NCI-H2081 (cell line): ENCODE measurements around the gene C2CD5.
"Not testable (repeated sequence)": the region's sequence is repeated elsewhere in the genome, so short reads cannot be mapped to it uniquely, and the experiment has no call there.

Source experiments
- DNase-seq, 2 experiments: peaks; one replicate each; lab custom pipeline; 2025; lab: John Stamatoyannopoulos, UW

C2CD5 gene

DNA sequence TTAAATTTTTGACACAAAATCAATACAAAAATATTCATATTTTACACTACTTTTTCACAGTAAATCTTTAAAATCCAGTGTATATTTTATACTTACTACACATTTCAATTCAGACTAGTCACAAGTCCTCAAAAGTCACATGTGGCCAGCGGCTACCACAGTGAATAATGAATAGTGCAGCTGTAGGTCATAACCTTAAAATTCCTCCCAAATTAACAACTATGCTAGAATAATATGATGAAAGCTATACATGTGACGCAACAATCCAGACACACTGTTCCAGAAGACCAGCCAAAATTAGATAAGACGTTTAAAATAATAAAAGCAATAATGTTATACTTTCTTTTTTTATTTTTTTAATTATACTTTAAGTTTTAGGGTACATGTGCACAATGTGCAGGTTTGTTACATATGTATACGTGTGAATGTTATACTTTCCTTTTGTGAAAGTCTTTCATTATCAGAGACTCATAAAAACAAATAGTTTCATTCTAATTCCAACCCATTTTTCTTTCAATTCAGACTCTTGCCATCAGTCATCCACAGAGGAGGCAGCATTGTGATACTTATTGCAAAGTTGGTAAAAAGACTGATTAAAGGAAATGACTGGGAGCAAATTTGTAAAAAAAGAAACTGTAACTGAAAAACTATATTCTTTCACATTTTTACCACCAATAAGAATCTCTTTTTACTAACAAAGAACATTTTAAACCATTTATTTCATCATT, 67.0 kb downstream of the C2CD5 start:
- DNase-seq: no peak

DNA sequence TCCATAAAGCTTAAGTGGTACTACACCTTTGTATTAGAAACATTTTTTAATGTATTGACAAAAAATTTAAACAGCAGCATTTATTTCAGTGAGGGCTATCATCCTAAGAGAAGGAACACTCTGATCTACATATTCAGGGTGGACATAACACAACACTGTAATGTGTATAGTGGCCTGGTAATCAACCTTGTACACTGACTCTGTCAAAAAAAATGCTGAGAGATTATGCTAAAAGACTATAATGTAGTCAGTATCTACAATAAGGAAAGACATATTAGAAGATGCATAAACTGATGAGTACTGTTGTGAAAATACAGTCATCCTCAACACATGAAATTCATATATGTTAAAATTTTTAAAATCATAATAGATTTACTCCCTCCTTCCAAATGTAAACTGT, 68.2 kb downstream of the C2CD5 start:
- no peak for DNase-seq

DNA sequence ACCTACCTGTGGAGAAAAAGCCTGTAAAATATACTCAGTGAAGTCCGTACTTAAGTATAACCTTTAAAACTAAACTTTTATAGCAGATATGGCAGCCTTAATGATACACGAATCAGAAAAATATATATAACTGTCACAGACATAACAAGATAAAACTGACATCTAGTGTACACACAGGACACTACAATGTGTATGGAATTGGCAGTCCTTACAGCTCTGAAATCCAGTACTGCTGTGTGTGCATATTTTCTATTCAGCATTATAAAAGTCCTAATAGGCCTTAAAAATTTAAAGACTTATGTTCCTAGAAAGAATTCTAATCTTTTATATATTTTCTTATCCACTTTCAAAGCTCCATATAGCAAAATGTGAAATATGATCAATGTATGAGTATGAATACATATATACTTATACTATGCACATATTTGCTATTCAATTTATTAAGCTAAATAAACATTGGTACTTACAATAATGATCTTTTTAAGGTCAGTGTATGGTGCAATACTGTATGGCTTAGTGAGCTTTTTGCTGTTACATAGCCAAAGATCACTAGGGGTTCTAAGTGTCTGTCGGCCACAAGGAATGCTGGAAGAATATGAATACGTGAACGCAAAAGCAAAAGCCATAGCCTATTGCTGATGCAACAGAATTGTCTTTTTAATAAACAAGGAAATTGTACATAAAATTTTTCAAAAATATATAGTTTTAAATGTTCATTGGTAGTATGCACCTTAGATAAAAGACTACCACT, 69.2 kb downstream of the C2CD5 start:
- DNase-seq: no peak

DNA sequence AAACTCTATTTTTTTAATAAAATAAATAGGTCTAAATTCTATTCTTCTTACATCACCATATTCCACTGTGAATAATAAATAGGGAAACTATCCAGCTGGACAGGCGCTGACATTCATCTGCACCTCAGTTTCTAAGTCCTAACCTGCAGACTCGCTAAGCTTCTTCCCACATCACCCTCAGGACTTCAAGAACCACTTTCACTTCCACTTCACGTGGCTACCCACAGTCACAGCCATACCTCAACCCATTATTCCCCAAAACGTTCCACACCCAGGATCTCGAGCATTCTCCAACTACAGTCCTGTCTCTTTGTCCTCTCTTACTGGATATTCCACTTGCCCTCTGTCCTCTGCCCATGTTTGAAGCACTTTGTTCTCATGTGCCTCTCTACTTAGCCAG, 71.1 kb downstream of the C2CD5 start:
- no peak for DNase-seq

DNA sequence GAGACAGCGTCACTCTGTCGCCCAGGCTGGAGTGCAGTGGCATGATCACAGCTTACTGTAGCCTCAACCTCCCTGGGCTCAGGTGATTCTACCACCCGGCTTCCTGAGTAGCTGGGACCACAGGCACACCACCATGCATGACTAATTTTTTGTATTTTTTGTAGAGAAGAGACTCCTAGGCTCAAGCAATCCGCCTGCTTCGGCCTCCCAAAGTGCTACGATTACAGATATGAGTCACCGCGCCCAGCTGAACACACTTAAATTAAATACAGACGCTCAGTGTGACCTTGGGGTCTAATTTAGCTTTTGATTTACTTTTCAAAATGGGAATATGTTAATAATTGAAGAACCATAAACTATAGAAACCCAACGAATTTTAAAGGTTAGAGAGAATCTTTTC, 77.2 kb downstream of the C2CD5 start:
- no peak for DNase-seq

DNA sequence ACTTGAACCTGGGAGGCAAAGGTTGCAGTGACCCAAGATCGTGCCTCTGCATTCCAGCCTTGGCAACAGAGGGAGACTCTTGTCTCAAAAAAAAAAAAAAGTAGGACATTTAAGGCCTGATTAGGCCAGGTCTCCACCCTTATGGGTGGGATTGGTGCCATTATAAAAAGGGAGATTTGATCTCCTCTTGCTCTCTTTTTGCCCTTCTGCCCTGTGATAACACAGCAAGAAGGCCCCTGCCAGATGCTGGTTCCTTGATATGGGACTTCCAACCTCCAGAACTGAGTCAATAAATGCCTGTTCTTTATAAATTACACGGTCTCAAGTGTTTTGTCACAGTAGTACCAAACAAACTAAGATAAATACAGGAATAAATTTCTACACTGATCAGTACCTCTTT, 81.0 kb downstream of the C2CD5 start:
- DNase-seq: no peak

DNA sequence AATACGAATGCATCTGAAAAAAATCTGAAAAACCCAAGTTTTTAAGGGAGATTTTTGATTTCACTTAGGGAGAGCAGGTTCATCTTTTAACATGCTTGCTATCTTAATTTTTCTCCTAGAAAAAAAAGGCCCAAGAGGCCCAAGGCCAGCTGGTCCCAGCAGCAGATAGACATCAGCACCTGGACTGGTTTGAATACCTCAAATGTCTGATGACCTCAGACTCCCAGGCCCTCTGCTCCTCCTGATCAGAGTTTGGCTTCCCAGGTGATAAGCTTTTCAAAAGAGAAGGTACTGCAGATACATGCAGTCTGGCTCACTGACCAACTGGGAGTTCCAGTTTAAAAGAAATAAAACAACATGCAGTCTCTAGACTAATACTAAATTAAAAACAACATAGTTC, 82.6 kb downstream of the C2CD5 start:
- DNase-seq: no peak

DNA sequence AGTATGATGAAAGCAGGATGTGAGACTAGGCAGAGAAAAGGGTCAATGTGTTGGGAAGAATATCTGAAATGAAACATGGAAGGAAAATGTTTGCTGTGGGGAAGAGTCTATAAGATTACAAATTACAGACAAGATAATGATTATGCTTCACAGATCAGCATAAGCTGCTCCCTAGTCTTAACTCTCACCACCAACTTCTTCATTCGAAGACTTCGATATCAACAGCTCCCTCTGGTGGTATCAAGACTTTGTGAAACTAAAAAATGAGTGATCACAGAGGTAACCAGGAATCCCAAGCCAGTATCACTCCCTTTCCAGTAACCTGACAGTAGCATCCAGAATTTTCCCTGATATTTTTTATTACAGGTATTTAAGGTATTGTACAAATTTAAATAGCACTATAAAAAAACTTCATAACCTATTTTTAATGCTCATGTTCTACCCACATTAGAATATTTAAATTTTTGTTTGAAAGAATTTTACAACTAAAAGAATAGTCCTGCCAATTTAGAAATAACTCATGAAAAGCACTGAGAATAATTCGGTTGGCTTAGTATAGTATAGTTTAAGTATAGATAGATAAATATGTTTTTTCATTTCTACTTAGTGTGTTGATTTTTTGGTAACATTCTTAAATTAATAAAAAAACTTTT, 84.4 kb downstream of the C2CD5 start:
- peak; percentile 45 to 46 for DNase-seq

DNA sequence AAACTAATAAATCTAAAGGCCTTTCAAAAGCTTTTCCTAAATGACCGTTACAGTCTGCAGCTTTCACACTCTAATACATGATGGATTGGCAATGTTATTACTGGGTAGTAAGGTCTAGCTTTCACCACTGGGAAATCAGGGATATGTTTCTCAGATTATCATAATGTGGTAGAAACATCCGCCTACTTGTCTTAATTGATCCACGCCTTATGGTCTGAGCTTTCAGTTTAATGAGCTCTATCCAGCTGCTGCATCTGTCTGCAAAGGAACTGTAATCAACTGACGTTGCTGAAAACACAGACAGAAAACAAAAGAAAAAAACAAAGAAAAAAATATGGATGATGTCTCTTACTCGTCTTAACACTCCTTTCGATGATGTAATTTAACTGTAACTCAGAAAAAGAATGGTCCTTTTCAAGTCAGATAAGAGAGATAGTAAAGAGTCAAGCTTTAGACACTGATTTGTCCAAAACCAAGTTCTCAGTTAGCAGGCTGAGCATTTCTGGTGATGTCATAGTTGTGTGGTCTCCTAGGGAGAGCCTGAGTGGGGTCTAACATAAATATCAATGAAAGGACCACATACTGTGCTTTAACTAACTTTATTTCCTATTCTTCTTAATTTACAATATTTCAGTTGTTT, 85.9 kb downstream of the C2CD5 start:
- DNase-seq: peak in 1 of 2 experiments; percentile 9

DNA sequence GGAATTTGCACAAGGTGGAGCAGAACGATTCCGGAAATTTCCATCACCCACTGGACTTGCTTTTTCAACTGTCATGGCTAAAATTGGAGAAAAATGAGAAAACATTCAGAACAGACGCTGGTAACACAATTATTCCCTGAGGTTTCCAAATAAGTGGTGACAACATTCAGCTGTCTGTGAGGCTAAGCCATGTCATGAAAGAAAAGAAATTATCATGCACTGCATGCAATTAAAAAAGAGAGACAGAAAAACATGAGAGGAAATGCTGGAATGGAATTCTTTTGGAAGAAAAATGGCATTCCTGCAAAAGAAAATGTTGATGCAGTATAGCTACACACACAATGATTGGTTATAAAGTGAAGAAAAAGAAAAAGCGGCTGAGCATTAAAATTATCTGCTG, 87.3 kb downstream of the C2CD5 start:
- DNase-seq: no peak

DNA sequence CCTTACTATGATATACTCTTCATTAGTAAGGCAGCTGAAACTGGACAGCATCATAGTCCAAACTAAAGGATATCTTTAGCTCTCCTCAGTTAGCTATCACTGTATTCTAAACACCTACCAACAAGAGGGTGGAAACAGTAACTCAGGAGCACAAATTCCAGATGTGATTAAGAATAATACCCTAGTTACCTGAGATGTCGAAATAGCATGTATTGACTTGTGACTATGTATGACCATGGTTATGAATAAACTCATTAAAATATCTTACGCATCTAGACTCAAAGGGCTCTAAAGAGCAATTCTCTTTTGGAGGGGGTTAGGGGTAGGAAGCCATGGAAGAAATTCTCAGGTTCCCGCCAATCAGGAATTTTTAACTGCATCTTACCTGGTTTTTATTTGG, 90.8 kb downstream of the C2CD5 start:
- DNase-seq: no peak

DNA sequence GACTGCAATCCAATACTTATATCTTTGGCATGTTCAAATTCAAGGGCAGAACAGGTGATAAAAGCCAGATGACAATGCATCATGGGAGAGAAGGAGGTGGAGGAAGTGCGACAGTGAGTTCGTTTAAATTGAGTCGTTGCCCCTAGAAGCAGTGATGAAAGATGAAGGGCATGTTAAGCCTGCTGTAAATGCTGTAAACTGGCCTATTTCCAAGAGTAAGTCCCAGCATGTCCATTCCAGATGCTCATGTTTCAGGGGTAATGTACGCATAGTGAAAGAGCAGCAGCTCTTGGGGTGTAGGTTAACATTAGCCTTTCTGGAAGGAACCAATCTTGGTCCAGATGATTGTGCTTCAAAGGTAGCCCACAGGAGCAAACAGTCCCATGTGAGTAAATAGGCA, 97.1 kb downstream of the C2CD5 start:
- DNase-seq: peak; percentile 28 to 73

DNA sequence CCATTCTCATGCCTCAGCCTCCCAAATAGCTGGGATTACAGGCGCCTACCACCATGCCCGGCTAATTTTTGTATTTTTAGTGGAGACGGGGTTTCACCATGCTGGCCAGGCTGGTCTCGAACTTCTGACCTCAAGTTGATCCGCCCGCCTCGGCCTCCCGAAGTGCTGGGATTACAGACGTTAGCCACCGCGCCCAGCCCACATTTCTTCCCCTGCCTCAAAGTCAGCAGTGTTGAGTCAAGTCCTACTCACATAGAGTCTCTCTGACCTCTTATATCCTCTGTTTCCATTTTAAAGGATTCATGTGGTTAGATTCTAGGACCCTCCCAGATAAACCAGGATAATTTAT, 100.1 kb downstream of the C2CD5 start:
- DNase-seq: not testable (repeated sequence)

DNA sequence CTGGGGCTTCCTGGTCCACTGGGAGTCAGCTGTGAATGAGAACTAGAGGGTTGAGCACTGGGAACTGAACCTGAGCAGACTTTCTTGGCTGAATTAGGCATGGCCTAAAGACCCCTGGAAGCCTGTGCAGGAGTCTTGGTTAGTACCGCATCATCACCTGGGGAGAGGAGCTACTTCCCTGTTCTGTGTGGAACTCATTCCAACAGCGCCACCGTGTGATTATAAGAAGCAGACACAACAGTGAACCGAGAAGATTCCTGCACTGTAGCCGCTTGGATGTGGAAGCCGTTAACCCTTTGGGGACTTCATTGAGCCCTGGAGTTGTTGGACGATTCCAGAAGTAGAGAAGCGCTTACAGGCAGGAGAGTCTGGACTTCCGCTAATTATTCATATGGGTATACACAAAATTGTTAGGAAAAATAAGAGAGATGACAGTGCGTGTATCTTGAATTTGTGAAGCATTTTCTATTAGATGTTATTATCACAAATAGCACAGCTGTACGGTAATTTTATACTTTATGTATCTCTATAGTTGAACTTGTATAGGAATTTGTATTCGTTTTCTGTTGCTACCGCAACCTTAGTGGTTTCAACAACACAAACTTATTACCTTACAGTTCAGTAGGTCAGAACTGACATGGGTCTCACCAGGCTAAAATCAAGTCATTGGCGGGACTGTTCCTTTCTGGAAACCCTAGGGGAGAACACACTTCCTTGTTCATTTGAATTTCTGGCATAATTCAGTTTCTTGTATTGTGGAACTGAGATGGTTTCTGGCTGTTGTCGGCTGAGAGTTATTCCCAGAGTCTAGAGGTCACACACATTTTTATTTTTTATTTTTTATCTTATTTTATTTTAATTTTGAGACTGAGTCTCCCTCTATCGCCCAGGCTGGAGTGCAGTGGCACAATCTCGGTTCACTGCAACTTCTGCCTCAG, 100.7 kb downstream of the C2CD5 start:
- DNase-seq: peak; percentile 79 to 82

DNA sequence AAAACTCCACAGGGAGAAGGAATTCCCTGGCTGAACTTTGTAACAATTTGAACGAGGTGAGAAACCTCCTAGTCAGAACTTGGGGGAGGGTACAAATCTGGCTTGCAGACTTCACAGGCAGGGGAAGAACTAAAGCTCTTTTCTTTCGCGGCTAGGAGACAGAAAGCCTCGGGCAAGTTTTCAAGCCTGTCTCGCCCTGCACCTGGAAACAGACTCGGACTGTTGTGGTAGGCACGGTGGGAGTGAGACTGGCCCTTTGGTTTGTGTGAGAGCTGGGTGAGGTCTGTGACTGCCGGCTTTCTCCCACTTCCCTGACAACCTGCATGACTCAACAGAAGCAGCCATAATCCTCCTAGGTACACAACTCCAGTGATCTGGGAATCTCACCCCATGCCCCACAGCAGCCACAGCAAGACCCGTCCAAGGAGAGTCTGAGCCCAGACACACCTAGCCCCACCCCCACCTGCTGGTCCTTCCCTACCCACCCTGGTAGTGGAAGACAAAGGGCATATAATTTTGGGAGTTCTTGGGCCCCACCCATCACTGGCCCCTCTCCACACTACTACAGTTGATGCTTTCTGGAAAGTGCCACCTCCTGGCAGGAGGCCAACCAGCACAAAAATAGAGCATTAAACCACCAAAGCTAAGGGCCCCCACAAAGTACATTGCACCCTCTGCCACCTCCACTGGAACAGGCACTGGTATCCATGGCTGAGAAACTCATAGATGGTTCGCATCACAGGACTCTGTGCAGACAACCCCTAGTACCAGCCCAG, 107.1 kb downstream of the C2CD5 start:
- DNase-seq: no peak

DNA sequence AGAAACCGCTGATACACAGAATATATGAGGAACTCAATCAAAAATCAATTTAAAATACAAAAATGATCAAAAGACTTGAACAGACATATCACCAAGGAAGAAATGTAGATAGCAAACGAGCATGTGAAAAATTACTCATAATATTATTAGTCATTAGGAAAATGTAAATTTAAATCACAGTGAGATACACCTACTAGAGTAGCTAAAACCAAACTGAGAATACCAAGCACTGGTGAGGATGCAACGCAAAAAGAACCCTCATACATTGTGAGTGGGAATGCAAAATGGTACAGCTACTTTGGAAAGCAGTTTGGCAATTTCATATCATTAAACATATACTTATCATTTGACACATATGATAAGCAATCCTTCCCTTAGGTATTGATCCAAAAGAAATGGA, 108.8 kb downstream of the C2CD5 start:
- DNase-seq: no peak

DNA sequence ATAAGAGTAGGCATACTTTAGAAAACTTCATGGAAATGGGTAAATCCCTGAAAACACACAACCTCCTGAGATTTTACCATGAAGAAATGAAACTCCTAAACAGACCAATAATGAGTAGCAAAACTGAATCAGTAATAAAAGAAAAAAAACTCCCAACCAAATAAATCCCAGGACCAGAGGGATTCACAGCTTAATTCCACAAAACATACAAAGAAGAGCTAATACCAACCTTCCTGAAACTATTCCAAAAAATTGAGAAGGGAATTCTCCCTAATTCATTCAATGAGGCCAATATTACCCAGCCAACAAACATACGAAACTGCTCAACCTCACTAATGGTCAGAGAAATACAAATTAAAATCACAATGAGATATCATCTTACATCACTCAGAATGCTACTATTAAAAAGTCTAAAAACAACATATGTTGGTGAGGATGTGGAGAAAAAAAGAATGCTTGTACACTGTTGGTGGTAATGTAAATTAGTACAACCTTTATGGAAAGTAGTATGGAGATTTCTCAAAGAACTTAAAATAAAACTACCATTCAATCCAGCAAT, 112.6 kb downstream of the C2CD5 start:
- no peak for DNase-seq

DNA sequence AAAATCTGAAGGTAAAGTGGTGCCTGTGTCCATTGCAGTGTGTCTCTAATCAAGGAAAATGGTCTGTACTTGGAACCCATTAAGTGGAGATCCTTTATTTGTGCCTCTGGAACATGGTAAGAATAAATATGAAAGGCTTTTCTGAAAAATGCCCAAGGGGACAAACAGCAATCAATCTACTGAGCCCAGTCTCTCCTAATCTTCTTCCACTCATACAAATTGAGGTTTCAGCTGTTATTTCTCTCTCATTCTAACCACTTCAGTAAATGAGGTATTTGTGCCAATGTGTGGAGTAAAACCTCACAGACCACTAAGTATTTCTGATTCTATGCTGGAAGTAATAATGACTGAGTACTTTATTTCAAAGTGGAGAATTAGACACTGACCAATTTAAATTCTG, 127.5 kb downstream of the C2CD5 start:
- no peak for DNase-seq

DNA sequence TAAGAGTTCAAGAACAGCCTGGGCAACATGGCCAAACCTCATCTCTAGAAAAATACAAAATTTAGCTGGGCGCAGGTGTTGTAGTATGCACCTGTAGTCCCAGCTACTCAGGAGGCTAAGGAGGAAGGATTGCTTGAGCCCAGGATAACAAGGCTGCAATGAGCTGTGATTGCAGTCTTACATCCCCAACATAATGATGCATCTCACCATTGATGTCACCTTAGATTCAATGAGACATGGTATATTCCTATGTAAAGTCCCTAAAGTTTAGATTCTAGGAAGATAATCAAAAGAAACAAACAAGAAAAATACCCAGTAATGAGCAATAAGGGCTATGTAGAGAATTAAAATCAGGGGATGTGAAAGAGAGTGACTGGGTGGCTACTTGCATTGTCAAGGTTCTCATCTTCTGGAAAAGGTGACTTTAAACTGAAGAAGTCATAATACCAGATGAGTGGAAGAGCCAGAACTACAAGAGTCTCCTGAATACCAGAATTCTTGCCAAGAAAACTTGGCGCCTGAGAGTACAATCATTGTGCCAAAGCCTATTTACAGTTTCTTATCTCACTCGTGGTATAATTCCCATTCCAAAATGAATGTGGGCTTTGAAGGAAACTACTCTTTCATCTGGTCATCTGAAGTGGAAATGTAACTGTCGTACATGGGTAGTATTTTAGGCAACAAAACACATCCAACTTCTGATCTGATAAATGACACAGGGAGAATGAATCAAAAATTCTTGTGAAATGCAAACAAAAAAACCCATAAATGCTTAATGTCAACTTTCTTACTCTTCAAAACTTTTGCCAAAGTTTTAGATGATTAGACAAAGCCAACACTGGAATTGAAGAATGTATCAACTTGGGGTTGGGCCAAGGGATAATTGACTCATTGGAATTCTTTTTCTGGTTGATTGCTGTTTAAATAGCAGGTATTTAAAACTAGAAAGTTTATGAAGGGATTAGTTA, 128.7 kb downstream of the C2CD5 start:
- no peak for DNase-seq
